GM08714 (cell line): ENCODE measurements around the gene TNIP2.

Experiments
- H3K4me3 ChIP-seq: fragments of 200-500 bp; sonication (Bioruptor generic); 2 replicates; pipeline ENCODE4 v1.5.1; 2014; ENCODE audit warnings: mild to moderate bottlenecking, low read length, inconsistent platforms
- ZNF274 ChIP-seq: IDR thresholded peaks from 2 replicates; pipeline ENCODE4 v1.6.1; 2012; ENCODE audit warnings: mild to moderate bottlenecking, low read depth, low read length

The TNIP2 gene

DNA sequence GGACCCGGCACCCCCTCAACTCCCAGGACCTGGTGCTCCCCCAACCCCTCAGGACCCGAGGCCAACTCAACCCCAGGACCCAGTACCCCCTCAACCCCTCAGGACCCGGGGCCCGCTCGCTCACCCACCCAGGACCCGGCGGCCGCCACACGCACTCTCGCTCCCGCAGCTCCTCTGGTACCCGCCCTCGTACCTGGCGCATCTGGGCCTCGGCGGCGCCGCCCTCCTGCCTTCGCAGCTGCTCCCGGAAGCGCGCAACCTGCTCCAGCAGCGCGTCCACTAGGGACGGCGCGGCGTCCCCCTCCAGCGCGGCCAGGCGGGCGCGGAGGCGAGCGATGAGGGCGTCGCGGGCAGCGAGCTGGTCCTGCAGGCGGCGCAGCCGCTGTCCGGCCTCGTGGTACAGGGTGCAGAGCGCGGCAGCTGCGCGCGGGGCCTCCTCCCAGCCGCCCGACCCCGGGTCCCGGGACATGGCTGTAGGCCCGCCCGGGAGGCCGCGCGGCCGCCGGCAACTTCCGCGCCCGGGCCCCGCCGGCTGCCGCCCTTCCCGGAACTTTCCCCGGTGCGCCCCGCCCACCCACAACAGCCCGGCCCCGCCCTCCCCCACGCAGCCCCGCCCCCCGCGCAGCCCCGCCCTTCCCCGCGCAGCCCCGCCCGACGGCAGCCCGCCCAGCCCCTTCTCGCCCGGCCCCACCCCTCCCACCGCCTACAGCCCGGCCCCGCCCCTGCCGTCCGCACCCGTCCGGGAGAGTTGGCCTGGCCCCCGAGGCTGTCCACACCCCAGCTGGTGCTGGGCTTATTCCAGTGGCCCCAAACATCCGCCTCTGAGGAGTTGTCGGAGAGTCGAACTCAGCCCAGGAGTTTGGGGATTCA, at the start of gene TNIP2:
Gene TNIP2, minus strand, starts transcription at position 516 of the 870 bp plus-strand sequence. Its CDS starts 47 bp downstream, at position 469.
- TF ChIP-seq ZNF274, result no peak

GRCh38 chr4:2804973-2805501, 48.9 kb upstream of the TNIP2 start:
- no peak overlapping the region for H3K4me3 ChIP-seq
- TF ChIP-seq ZNF274, result no peak

More for the DNA sequence above, at the start of gene TNIP2:
- peak within 1 kb of the TSS; percentile 98 for H3K4me3 ChIP-seq

- H3K4me3 ChIP-seq, result no peak overlapping the region
- no peak for TF ChIP-seq ZNF274
Observed at GRCh38 chr4:2804449-2804972, 48.4 kb upstream of the TNIP2 start.

- H3K4me3 ChIP-seq, result no peak overlapping the region
- TF ChIP-seq ZNF274, result no peak
Observed at GRCh38 chr4:2803624-2804448, 47.7 kb upstream of the TNIP2 start.

DNA sequence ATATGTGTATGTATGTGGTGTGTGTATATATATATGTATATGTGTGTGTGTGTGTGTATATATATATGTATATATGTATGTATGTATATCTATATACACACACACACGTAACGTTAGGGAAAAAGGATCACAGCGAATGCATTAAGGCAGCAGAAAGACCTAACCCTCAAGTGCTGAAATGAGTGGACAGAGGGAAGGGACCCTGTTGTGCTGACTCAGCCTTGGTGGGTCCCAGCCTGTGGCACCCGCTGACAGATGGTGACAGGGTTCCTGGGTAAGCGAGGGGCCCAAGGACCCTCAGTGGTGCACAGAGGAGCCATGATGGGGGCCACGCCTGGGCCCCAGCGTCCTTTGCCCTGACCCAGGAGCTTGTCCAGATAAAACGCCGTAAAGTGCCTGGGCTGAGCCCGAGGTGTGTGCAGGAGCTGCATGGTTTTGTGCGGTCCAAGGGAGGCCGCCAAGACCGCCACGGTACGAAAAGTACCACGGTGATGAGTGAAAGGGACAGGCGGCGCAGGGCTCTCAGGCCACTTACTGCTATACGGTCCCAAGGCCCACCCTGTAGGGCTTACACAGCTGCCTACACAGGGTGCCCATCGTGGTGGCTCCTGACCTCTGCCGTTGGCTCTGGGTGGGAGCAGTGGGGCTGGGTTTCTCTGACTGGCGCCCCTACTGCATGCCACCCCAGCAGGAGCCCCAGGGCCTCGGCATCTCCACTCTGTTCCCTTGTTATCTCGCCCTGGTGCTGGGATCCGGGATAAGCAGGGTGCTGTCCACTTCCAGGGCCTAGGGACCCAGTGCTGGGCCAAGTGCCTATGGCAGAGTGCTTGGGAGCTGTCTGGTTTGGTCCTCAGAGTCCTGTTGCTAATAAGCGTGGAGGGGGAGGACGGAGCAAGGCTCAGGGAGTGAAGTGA, 46.7 kb upstream of the TNIP2 start:
- H3K4me3 ChIP-seq, result no peak overlapping the region
- no peak for TF ChIP-seq ZNF274

GRCh38 chr4:2800691-2801596, 44.8 kb upstream of the TNIP2 start:
- no peak for TF ChIP-seq ZNF274
- no peak overlapping the region for H3K4me3 ChIP-seq

- no peak overlapping the region for H3K4me3 ChIP-seq
Observed at GRCh38 chr4:2799971-2800690, 44.0 kb upstream of the TNIP2 start.

DNA sequence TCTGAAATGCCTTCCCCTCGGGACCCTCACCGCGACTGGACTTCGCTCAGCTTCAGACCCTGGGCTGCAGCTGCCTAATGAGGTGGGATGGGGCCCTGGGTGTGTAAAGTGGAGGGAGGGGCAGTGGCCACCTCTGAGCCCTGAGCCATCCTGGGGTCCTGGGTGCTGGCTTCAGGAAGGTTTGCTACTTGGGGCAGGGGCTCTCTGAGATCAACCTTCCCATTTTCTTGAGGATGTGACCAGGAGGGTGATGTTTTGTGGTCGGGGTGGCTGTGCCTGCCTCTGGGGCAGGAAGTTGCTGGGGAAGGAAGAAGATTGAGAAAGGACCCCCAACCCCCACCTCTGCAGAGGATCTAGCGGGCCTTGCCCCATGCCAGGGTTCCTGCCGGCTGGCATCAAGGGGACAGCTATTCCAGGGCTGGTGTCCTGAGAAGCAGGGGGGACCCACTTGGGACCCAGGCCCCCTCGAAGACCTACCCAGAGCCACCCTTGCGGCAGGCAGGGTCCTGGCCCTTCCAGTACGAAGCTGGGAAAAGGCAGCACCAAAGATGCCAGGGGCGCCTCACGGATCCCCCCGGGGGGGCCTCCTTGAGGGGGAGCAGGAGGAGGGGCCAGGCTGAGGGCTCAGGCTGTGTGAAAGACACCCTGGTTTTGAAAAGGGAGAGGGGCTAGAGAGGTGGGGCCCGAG, 43.2 kb upstream of the TNIP2 start:
- no peak for TF ChIP-seq ZNF274
- no peak overlapping the region; the same call in 1 of the 2 replicates for H3K4me3 ChIP-seq

More at GRCh38 chr4:2799971-2800690, 44.0 kb upstream of the TNIP2 start:
- TF ChIP-seq ZNF274, result no peak

DNA sequence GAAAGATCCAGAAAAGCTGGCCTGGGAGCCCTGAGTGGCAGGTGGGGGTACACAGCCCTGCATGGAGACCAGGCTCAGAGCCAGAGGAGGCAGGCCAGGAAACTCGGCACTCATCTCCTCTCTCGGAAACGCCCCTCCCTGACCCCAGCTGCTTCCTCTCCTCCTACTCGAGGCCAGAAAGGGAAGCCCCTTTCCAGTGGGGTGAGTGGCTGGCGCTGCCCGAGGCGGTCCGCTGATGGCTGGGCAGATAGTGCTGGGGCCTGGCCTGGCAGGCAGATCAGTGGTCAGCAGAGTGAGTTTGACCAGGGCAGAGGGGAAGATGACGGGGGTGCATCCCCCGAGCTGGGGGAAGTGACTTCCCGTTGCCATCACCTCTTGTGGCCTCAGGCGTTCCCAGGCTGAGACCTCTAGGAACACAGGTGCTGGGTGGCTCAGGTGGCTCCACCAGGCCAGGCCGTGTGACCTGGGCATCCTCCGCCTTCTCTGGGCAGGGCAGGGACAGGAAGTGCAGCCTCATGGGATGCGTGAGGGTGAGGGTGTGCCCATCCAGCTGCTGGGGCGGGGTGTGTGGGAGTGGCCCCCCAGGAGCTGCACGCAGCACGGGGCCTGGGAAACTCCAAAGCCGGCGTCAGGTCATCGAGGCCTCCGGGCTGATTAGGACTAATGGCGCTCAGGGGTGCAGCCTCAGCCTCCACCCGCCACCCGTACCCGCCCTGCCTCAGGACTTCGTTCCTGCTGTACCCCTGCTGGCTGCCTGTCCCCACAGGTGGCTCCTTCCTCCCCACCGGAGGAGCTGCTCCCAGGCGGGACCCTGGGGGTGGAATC, 42.5 kb upstream of the TNIP2 start:
- H3K4me3 ChIP-seq, result no peak overlapping the region; the same call in 1 of the 2 replicates
- TF ChIP-seq ZNF274, result no peak

- TF ChIP-seq ZNF274, result no peak
- H3K4me3 ChIP-seq, result no peak overlapping the region
Observed at GRCh38 chr4:2797545-2798305, 41.6 kb upstream of the TNIP2 start.
